Measurements from ENCODE around the gene CIB1. TPM values are rescaled to one million over a fixed set of nuclear protein-coding genes. Genes with fewer than 3 reads are reported as not detected.

Gene CIB1
- total RNA-seq, 1 donor from 2014 or later: 12.4 TPM

- no peak for DNase-seq
Observed at GRCh38 chr15:90214553-90215196, 19.1 kb downstream of the CIB1 start.

GRCh38 chr15:90213818-90214204 lies 19.9 kb downstream of the CIB1 start:
- no peak for DNase-seq

- DNase-seq: no peak
Observed at GRCh38 chr15:90213122-90213817, 20.5 kb downstream of the CIB1 start.

GRCh38 chr15:90212221-90213098 lies 21.3 kb downstream of the CIB1 start:
- DNase-seq: peak; percentile 36

GRCh38 chr15:90211440-90212143 lies 22.1 kb downstream of the CIB1 start:
- DNase-seq: no peak

GRCh38 chr15:90211009-90211408 lies 22.7 kb downstream of the CIB1 start:
- no peak for DNase-seq

GRCh38 chr15:90210593-90210992 lies 23.1 kb downstream of the CIB1 start:
- no peak for DNase-seq

GRCh38 chr15:90209591-90209990 lies 24.1 kb downstream of the CIB1 start:
- DNase-seq: no peak

- no peak for DNase-seq
Observed at GRCh38 chr15:90208356-90208755, 25.4 kb downstream of the CIB1 start.

- DNase-seq: no peak
Observed at GRCh38 chr15:90207252-90207651, 26.5 kb downstream of the CIB1 start.

- DNase-seq: no peak
Observed at GRCh38 chr15:90205886-90206285, 27.9 kb downstream of the CIB1 start.

- DNase-seq: no peak
Observed at GRCh38 chr15:90205050-90205848, 28.5 kb downstream of the CIB1 start.

GRCh38 chr15:90203922-90204321 lies 29.8 kb downstream of the CIB1 start:
- DNase-seq: no peak

GRCh38 chr15:90203473-90203872 lies 30.3 kb downstream of the CIB1 start:
- no peak for DNase-seq

- DNase-seq: no peak
Observed at GRCh38 chr15:90202929-90203328, 30.8 kb downstream of the CIB1 start.

GRCh38 chr15:90201944-90202375 lies 31.8 kb downstream of the CIB1 start:
- no peak for DNase-seq

- peak; percentile 83 for DNase-seq
Observed at GRCh38 chr15:90201130-90201943, 32.4 kb downstream of the CIB1 start, which contains the start of gene SEMA4B. SEMA4B (plus strand) TSS chr15:90201330; CDS start chr15:90201579, 249 bp downstream.

- DNase-seq: no peak
Observed at GRCh38 chr15:90200534-90201129, 33.1 kb downstream of the CIB1 start.

GRCh38 chr15:90194655-90195054 lies 39.1 kb downstream of the CIB1 start:
- DNase-seq: no peak
